IPS-11a (cell line): ENCODE results near the gene CMTM1.
"Not testable (repeated sequence)": the region's sequence is repeated elsewhere in the genome, so short reads cannot be mapped to it uniquely, and the experiment has no call there.

ENCODE experiments used
- H3K4me3 ChIP-seq: one replicate; pipeline ENCODE4 v1.5.1; 2013; ENCODE audit warnings: low read depth, low read length, control low read depth

The CMTM1 gene

GRCh38 chr16:66610111-66610820 lies 44.0 kb downstream of the CMTM1 start:
- H3K4me3 ChIP-seq, result no peak overlapping the region

GRCh38 chr16:66611911-66612310 lies 45.7 kb downstream of the CMTM1 start:
- H3K4me3 ChIP-seq, result not testable (repeated sequence)

GRCh38 chr16:66612422-66612821 lies 46.2 kb downstream of the CMTM1 start:
- no peak overlapping the region for H3K4me3 ChIP-seq

- H3K4me3 ChIP-seq, result no peak overlapping the region
Measured at GRCh38 chr16:66614161-66614802, 48.0 kb downstream of the CMTM1 start.

GRCh38 chr16:66616169-66616568 lies 49.9 kb downstream of the CMTM1 start:
- H3K4me3 ChIP-seq, result no peak overlapping the region

- no peak overlapping the region for H3K4me3 ChIP-seq
Measured at GRCh38 chr16:66616592-66616991, 50.4 kb downstream of the CMTM1 start.

- H3K4me3 ChIP-seq, result no peak overlapping the region
Measured at GRCh38 chr16:66617010-66617434, 50.8 kb downstream of the CMTM1 start.

- no peak overlapping the region for H3K4me3 ChIP-seq
Measured at GRCh38 chr16:66617728-66618127, 51.5 kb downstream of the CMTM1 start.

- no peak overlapping the region for H3K4me3 ChIP-seq
Measured at GRCh38 chr16:66618588-66619375, 52.5 kb downstream of the CMTM1 start.

- H3K4me3 ChIP-seq, result no peak overlapping the region
Measured at GRCh38 chr16:66619534-66620428, 53.5 kb downstream of the CMTM1 start.

- H3K4me3 ChIP-seq, result no peak overlapping the region
Measured at GRCh38 chr16:66620429-66620795, 54.2 kb downstream of the CMTM1 start.

GRCh38 chr16:66621973-66622372 lies 55.7 kb downstream of the CMTM1 start:
- no peak overlapping the region for H3K4me3 ChIP-seq

- no peak overlapping the region for H3K4me3 ChIP-seq
Measured at GRCh38 chr16:66622863-66623262, 56.6 kb downstream of the CMTM1 start.

- H3K4me3 ChIP-seq, result no peak overlapping the region
Measured at GRCh38 chr16:66623755-66624154, 57.5 kb downstream of the CMTM1 start.

GRCh38 chr16:66627611-66628378 lies 61.6 kb downstream of the CMTM1 start:
- not testable (repeated sequence) for H3K4me3 ChIP-seq
